ENCODE measurements around the gene EYS.
A peak's percentile ranks its signal among the peaks of the same experiment; 100 is the strongest.
"Not testable (repeated sequence)": the region's sequence is repeated elsewhere in the genome, so short reads cannot be mapped to it uniquely, and the experiment has no call there.

EYS gene

DNA sequence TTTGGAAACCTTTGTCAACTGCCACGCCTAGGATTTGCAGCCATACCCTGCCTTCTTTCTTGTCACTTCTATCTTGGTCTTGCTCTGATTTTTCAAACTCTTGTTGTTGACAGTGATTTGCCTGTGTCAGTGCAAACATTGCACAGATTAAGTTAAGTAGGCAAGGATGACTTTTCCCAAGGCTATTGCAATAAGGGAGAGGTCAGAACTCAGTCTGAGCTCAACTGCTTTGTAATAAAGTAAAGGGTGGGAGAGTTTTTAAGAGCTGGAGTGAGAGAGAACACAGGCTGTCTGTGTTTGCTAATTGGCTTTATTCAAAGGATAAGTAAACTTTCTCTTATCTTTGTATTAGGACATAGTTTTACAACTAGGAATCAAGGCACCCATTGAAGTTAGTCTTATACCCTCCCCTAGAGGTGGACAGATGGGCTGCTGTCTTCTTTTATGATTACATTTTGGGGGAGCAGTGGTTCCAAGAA is 1622.8 kb downstream of the EYS start:
- DNase-seq, result no peak

GRCh38 chr6:64083261-64083660 is 1623.8 kb downstream of the EYS start:
- no peak for DNase-seq

DNA sequence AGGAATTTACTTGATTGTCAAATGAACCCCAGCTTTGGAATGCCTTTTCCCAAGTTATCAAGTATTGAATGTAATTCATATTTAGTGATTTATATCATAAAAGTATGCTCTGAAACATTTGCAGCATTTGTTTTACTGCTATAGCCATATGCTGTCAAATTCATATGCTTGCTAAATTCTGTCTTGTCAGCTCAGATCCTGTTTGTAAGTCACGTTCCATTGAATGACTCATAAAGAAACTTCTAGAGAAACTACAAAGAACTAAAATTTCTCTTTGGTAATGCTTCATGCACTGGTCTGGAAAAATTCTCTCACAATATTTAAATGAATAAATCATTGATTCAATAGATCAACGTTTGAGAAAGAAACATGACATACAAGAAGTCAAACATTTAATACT is 1625.6 kb downstream of the EYS start:
- DNase-seq, result no peak

DNA sequence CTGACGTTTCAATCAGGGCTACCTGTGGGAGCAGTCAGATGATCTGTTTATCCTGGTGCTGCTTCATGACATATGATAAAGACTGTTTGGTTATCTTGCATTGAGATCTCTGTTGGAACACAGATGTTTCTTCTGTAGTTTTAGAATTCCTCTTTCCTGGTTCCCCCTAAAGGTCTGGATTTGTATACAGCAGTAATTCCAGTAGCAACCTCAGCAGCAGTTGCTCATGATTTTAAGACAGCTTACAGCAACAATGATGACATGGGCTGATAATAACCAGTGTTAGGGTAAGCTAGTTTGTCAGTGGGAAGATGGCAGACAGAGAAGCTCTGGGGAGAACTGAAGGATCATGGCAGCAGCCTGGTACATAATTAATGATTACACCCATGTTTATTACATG is 1632.0 kb downstream of the EYS start:
- no peak for DNase-seq

GRCh38 chr6:64072686-64073085 is 1634.3 kb downstream of the EYS start:
- DNase-seq, result no peak

GRCh38 chr6:64064919-64065318 is 1642.1 kb downstream of the EYS start:
- no peak for DNase-seq

DNA sequence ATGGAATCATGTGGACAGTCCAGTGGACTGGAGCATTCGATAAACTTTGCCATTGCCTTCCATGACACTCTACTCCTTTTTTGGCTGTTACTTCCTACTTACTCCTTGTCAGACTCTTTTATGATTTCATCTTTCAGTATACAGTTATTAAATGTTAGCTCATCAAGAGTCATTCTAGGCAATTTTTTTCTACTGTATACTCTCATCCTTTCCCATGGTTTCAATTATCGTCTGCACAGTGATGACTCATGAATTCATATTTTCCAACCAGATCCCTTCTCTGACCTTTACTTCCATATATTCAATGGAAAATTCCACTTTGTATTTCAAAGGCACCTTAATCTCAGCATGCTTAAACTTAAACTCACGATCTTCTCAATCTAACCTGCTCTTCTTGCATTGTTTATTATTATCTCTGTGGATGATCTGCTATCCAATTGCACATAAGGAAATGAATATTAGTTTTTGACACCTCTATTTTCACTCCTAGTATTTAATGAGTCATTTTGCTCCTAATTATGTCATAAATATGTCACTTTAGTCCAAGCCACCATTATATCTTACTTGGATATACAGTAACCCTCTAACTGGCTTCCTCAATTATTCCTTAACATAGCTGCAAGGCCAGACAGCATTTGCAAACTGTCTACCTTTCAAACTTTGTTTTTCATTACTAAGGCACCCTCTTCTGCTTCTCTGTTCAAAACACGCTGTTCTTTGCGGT is 1643.9 kb downstream of the EYS start:
- DNase-seq, result no peak

- DNase-seq, result no peak
Observed at GRCh38 chr6:64054861-64055260, 1652.2 kb downstream of the EYS start.

GRCh38 chr6:64050590-64050989 is 1656.4 kb downstream of the EYS start:
- DNase-seq, result no peak

DNA sequence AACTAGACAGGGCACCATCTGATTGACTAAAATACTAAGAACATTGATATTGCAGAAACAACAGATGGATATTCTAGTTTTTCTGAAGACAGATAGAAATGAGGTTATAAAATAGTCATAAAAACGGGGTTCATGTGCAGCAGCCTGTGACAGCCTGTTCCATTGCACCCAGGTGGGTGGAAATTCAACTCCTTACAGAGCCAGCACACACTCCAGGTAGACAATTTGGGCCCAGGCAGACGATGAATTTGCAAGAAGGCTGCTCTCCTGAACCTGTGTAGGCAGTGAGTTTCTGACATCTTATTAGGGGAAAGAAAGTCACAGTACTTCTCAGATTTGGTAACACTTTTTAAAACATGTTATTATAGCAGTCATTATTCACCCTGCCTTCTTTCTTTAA is 1657.3 kb downstream of the EYS start:
- no peak for DNase-seq

- no peak for DNase-seq
Observed at GRCh38 chr6:64046746-64047208, 1660.2 kb downstream of the EYS start.

- DNase-seq, result no peak
Observed at GRCh38 chr6:64041373-64041772, 1665.7 kb downstream of the EYS start.

GRCh38 chr6:64040113-64040512 is 1666.9 kb downstream of the EYS start:
- DNase-seq, result no peak

DNA sequence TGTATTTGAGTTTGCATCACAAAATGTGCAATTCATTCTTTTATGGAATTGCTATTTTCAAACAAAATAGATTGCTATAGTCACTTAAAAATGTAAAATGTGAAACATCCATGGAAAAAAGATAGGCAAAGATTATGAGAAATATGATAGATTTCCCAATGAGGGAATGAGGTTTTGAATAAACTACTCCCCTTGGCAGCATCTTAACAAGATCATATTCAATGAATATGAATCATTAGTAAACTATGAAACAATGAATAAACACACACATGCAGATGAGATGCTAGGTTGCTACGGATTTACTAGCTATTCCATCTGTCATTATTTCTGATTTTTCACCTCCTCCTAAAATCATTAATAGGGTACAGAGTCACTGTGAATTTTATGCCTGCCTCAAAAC is 1669.6 kb downstream of the EYS start:
- DNase-seq, result no peak

- no peak for DNase-seq
Observed at GRCh38 chr6:64034910-64035655, 1671.9 kb downstream of the EYS start.

- no peak for DNase-seq
Observed at GRCh38 chr6:64034291-64034690, 1672.7 kb downstream of the EYS start.

DNA sequence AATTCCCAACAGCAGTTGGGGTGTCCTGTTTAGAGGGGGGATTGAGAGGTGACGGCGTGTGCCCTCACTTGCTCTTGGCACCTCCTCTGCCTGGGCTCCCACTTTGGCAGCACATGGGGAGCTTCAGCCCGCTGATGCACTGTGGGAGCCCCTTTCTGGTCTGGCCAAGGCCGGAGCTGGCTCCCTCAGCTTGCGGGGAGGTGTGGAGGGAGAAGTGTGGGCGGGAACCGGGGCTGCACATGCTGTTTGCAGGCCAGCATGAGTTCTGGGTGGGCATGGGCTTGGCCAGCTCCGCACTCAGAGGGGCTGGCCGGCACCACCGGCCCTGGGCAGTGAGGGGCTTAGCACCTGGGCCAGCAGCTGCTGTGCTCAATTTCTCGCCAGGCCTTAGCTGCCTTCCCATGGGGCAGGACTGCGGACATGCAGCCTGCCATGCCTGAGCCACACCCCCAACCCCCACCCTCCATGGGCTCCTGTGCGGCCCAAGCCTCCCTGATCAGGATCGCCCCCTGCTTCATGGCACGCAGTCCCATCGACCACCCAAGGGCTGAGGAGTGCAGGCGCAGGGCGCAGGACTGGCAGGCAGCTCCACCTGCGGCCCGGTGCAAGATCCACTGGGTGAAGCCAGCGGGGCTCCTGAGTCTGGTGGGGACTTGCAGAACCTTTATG is 1675.9 kb downstream of the EYS start:
- DNase-seq, result not testable (repeated sequence)

- DNase-seq, result no peak
Observed at GRCh38 chr6:64023693-64024092, 1683.3 kb downstream of the EYS start.

DNA sequence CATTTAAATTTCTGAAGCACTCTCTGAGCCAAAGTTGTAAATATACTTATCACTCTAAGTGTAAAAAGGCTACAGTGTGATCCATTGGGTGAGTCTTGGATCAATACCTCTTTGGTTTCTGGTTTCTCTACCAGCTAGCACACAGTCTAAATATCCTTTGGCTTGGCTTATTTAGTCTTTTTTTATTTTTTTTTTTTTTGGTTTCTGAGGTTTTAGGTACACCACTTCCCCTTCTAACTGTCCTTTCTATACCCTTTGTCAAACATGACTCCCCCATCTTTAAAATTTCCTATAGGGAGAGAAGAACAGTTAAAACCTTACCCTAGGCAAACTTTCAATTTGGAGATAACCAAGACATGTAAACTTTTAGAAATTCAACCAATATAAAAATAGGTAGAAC is 1692.4 kb downstream of the EYS start:
- no peak for DNase-seq

DNA sequence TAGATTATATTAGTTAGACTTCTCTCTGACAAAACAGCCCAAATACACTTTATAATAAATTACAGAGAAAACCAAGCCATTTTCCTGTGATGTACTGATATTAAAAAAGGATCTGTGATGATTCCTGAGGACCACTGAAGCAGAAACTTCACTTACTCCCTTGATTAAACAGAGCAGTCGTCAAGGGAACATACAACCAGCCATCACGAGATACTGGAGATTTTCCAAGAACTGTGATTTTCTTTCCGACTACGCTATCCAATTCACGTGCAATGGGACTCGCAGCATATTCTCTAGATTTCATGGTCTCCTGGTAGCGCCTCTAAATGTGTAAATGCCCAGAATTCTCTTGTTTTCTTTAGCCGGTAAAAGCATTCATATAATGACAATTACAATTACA is 1694.0 kb downstream of the EYS start:
- DNase-seq, result no peak

- DNase-seq, result peak in 1 of 2 experiments; percentile 3
Observed at GRCh38 chr6:64012351-64013001, 1694.5 kb downstream of the EYS start.

GRCh38 chr6:64010666-64011065 is 1696.4 kb downstream of the EYS start:
- DNase-seq, result no peak

GRCh38 chr6:64010010-64010409 is 1697.0 kb downstream of the EYS start:
- no peak for DNase-seq
